GM21515 (cell line): ENCODE results near the gene ZNF593.

Experiments used
- ATAC-seq: cut with Tn5 transposase; IDR thresholded peaks from one replicate; pipeline ENCODE4 v1.9.1; 2021; ENCODE audit not compliant: unreplicated experiment

Gene ZNF593

GRCh38 chr1:26200413-26200812 is 30.7 kb downstream of the ZNF593 start:
- ATAC-seq: no peak

GRCh38 chr1:26203642-26204318 is 34.1 kb downstream of the ZNF593 start:
- ATAC-seq: no peak

- no peak for ATAC-seq
These were observed 40.6 kb downstream of the ZNF593 start for GRCh38 chr1:26210147-26210870.

- ATAC-seq: no peak
These were observed 43.0 kb downstream of the ZNF593 start for GRCh38 chr1:26212726-26213125.

- no peak for ATAC-seq
These were observed 43.7 kb downstream of the ZNF593 start for GRCh38 chr1:26213335-26213905.

GRCh38 chr1:26215246-26215645 is 45.5 kb downstream of the ZNF593 start:
- ATAC-seq: no peak

GRCh38 chr1:26218906-26219494 is 49.3 kb downstream of the ZNF593 start:
- no peak for ATAC-seq
